ENCODE measurements around the gene UBL4B. TPM values are rescaled to one million over a fixed set of nuclear protein-coding genes. Genes with fewer than 3 reads are reported as not detected.

Gene UBL4B
- polyA plus RNA-seq, 2 of the 4 experiments (the other 2 are of a cell fraction) = not detected

DNA sequence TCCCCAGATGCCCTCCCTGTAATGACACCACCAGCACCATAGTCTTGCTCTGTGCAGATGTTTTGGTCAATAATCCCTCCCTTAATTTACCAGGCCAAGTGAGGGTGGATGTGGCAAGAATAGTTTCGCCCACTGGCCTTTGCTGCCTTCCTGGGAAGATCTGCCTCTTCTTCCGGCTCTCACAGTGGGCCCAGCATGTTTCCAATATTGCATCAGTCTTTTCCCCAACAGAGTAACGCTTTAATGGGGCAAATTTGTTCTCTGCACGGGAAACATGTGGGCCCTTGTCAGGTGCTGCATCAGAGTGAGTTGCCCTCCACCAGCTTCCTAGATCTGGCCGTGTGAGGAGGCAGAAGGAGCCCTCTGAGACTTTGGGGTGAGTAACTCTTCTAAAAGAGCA lies 29.8 kb upstream of the UBL4B start:
- Histone ChIP-seq H3K4me2 (no peak overlapping the region), H3K9me3 (no peaks in the 10 kb centered on the region), H3K4me1 (no peaks in the 10 kb centered on the region), H3K4me3 (no peak overlapping the region), H3K27ac (no peak overlapping the region)
- 63% methylated on average over 4 of the region's 5 CpGs for WGBS (ENCODE audit: missing lambda C conversion rate)
- FAIRE-seq (no peak), DNase-seq (ENCODE audit: low read depth in 1 of 2, low spot score in 1 of 2) (no peak), ATAC-seq (no peak)
- CTCF ChIA-PET = interaction anchor here (1.5 to 2.6 kb wide), 3 partner anchors 19 to 24 kb away, joined by 4 to 14 read pairs (median 8); no protein-coding TSS in a partner anchor
- POLR2A ChIA-PET = no interaction called here
- TF ChIP-seq RAD21 (conservative IDR thresholded peaks at IDR 0.05 in 1 of 2, IDR thresholded peaks at IDR 0.05 in 1 of 2) (no peak), CHD4 (IDR thresholded peaks at IDR 0.05; ENCODE audit: borderline replicate concordance) (no peak), RCOR1 (IDR thresholded peaks at IDR 0.05; ENCODE audit: low read depth, low read length) (no peak), JUN (IDR thresholded peaks at IDR 0.05) (no peak), HOXA7 (CRISPR knock-in tag; IDR thresholded peaks at IDR 0.05) (no peak), CBX2 (IDR thresholded peaks at IDR 0.05; ENCODE audit: borderline replicate concordance, low read depth) (no peak), EHF (CRISPR knock-in tag; IDR thresholded peaks at IDR 0.05) (no peak), RFX5 (IDR thresholded peaks at IDR 0.05) (no peak), KDM1A (IDR thresholded peaks at IDR 0.05; ENCODE audit: low read depth) (no peak), RARB (CRISPR knock-in tag; IDR thresholded peaks at IDR 0.05) (no peak), NR3C1 (IDR thresholded peaks at IDR 0.05) (no peak), KDM5A (IDR thresholded peaks at IDR 0.05) (no peak), CEBPB (IDR thresholded peaks at IDR 0.05) (no peak), HEYL (CRISPR knock-in tag; IDR thresholded peaks at IDR 0.05) (no peak), TP53 (CRISPR knock-in tag; IDR thresholded peaks at IDR 0.05) (no peak)
- TF ChIP-seq, protein P1, sequence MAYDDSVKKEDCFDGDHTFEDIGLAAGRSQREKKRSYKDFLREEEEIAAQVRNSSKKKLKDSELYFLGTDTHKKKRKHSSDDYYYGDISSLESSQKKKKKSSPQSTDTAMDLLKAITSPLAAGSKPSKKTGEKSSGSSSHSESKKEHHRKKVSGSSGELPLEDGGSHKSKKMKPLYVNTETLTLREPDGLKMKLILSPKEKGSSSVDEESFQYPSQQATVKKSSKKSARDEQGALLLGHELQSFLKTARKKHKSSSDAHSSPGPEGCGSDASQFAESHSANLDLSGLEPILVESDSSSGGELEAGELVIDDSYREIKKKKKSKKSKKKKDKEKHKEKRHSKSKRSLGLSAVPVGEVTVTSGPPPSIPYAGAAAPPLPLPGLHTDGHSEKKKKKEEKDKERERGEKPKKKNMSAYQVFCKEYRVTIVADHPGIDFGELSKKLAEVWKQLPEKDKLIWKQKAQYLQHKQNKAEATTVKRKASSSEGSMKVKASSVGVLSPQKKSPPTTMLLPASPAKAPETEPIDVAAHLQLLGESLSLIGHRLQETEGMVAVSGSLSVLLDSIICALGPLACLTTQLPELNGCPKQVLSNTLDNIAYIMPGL (CRISPR knock-in tag; IDR thresholded peaks at IDR 0.05; ENCODE audit: borderline replicate concordance) = no peak
- TF ChIP-seq, protein P2, sequence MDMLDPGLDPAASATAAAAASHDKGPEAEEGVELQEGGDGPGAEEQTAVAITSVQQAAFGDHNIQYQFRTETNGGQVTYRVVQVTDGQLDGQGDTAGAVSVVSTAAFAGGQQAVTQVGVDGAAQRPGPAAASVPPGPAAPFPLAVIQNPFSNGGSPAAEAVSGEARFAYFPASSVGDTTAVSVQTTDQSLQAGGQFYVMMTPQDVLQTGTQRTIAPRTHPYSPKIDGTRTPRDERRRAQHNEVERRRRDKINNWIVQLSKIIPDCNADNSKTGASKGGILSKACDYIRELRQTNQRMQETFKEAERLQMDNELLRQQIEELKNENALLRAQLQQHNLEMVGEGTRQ (IDR thresholded peaks at IDR 0.05) = no peak
- TF ChIP-seq, protein P3, sequence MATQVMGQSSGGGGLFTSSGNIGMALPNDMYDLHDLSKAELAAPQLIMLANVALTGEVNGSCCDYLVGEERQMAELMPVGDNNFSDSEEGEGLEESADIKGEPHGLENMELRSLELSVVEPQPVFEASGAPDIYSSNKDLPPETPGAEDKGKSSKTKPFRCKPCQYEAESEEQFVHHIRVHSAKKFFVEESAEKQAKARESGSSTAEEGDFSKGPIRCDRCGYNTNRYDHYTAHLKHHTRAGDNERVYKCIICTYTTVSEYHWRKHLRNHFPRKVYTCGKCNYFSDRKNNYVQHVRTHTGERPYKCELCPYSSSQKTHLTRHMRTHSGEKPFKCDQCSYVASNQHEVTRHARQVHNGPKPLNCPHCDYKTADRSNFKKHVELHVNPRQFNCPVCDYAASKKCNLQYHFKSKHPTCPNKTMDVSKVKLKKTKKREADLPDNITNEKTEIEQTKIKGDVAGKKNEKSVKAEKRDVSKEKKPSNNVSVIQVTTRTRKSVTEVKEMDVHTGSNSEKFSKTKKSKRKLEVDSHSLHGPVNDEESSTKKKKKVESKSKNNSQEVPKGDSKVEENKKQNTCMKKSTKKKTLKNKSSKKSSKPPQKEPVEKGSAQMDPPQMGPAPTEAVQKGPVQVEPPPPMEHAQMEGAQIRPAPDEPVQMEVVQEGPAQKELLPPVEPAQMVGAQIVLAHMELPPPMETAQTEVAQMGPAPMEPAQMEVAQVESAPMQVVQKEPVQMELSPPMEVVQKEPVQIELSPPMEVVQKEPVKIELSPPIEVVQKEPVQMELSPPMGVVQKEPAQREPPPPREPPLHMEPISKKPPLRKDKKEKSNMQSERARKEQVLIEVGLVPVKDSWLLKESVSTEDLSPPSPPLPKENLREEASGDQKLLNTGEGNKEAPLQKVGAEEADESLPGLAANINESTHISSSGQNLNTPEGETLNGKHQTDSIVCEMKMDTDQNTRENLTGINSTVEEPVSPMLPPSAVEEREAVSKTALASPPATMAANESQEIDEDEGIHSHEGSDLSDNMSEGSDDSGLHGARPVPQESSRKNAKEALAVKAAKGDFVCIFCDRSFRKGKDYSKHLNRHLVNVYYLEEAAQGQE (IDR thresholded peaks at IDR 0.05) = no peak
- TF ChIP-seq, protein P4, sequence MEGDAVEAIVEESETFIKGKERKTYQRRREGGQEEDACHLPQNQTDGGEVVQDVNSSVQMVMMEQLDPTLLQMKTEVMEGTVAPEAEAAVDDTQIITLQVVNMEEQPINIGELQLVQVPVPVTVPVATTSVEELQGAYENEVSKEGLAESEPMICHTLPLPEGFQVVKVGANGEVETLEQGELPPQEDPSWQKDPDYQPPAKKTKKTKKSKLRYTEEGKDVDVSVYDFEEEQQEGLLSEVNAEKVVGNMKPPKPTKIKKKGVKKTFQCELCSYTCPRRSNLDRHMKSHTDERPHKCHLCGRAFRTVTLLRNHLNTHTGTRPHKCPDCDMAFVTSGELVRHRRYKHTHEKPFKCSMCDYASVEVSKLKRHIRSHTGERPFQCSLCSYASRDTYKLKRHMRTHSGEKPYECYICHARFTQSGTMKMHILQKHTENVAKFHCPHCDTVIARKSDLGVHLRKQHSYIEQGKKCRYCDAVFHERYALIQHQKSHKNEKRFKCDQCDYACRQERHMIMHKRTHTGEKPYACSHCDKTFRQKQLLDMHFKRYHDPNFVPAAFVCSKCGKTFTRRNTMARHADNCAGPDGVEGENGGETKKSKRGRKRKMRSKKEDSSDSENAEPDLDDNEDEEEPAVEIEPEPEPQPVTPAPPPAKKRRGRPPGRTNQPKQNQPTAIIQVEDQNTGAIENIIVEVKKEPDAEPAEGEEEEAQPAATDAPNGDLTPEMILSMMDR (IDR thresholded peaks at IDR 0.05) = no peak
